ENCODE data around the gene PCNX2.
"Not testable (repeated sequence)": the region's sequence is repeated elsewhere in the genome, so short reads cannot be mapped to it uniquely, and the experiment has no call there.

Gene PCNX2

GRCh38 chr1:233224311-233224710 is 71.2 kb downstream of the PCNX2 start:
- DNase-seq (ENCODE audit: low spot score): no peak

DNA sequence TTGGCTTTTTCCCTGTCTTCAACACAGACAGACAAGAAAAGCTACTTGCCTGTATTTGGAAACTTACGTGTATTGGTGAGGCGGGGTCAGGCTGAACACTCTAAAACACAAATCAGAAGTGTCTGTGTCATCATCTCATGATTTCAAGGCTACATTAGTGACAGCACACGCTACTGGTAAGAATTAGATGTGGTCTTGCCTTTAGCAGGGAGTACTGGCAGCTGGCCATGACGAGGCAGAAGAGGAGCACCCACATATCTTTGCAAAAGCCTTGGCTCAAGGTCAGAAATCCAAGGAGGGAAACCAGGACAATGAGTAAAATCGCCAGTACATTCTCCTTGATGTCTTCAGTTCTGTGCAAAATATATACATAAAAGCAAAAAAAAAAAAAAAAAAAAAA is 77.7 kb downstream of the PCNX2 start:
- no peak for DNase-seq (ENCODE audit: low spot score)

DNA sequence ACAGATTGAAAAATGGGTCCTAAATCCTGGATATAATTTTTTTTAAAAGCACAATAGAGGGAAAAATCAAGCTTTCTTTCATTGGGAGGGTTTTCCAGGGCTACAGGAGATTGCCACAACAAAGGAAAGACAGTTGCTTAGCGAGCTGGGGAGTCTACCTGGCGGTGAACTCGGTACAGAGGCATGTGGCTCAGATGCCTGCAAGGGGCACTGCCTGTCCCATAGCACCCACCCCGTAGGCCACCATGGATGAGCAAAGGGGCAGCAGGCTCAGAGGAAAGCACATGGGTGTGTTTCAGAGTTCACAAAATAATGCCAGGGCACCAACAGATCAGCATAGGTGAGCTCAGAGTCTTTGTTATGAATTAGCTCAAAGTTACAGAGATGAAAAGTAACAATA is 79.5 kb downstream of the PCNX2 start:
- no peak for DNase-seq (ENCODE audit: low spot score)

- DNase-seq (ENCODE audit: low spot score): no peak
Observed at GRCh38 chr1:233215135-233215760, 80.3 kb downstream of the PCNX2 start.

GRCh38 chr1:233211595-233211994 is 83.9 kb downstream of the PCNX2 start:
- no peak for DNase-seq (ENCODE audit: low spot score)

- no peak for DNase-seq (ENCODE audit: low spot score)
Observed at GRCh38 chr1:233211106-233211505, 84.4 kb downstream of the PCNX2 start.

DNA sequence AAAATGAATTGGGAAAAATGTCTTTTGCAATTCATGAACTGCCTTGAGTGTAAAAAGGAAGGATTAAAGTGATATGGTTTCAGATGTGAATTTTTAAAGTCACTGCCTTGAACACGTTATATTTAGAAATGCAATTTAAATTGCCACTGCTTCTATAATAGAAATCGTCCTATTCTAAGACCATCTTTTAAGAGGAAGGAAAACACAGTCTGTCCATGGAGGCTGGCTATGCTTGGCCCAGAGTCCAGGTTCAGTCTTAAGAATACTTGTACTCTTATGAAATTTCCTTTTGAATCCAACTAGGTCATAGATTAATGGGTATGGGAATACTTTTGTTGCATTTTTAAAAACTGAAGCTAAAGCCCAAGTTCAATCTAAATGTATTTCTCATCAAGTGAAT is 86.0 kb downstream of the PCNX2 start:
- DNase-seq (ENCODE audit: low spot score): no peak

DNA sequence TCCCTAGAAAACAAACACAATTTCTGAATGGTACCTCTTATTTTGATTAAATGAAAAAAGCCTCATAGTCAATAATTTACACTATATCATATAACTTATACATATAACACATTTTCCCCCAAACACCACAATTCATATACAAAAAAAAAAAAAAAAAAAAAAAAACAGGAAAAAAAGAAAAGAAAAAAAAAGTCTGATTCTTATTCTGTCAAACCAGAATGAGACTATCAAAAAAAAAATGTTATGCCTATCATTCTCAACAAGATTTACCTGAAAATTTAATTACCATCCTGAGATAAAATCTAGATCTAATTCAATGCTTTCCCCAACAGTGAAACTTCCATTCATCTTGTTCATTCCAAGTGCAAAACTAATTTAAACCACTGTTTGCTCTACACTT is 86.8 kb downstream of the PCNX2 start:
- no peak for DNase-seq (ENCODE audit: low spot score)

DNA sequence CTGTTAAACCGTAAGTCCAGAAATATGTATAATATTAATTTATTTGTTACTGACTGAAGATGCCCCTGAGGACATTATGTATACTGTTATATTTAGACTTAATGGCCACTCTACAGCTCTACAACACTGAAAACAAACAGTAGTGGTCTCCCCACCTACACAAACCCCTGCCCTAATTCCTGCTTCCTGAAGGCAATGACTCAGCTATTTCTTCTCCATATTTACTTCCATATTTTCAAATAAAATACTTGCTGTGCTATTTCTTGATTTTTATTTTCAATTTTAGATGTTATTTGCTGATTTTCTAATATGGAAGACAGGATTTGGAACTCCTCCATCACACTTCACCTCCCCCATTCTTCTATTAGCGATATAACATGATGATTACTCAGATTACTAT is 97.6 kb downstream of the PCNX2 start:
- DNase-seq (ENCODE audit: low spot score): no peak

DNA sequence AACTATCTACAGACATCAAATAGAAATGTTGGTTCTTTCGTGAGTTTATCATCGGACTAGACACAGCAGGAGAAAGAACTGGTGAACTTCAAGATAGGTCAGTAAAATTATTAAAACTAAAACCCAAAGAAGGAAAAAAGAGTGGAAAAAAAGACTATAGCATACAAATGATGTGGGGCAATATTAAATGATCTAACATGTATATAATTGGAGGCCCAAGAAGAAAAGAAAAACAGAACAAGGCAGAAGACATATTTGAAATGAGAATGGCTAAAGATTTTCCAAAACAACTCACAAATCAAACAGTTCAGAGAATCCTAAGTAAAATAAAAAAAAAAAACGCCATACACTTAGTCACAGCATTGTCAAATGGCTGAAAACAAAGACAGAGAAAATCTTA is 101.8 kb downstream of the PCNX2 start:
- no peak for DNase-seq (ENCODE audit: low spot score)

DNA sequence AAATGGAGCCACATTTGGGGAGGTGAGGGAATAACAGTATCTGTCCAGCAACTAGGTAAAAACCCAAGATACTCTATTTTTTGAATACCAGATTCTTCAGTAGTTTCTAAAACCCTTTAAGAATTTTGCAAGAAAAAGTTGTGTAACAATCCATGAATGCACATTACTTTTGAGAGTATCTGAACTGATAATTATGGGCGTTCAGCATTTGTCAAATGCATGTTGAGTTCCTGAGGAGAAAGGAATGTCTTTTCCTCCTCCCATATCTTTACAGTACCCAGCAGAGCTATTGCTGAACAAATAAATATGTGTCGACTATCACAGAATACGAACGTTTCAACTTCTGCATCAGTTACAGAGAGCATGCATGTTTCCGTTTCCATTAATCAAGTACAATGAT is 104.5 kb downstream of the PCNX2 start:
- no peak for DNase-seq (ENCODE audit: low spot score)

DNA sequence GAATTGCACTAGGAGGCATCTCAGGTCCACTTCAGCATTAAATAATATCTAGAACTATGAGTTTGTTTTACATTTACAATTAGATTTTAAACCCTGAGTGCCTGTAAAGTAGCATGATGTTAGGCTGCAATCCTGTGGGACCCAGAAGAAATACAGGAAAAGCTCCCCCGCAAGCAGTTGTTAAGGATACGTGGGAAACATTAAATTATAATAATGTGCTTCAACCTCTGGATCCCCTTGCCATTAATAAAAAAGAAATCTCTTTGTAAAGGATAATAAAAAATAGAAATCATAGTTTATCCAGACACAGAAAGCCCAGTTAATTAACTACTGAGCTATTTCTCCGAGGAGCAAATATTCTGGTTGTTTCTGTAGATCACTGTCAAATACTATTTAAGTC is 106.0 kb downstream of the PCNX2 start:
- DNase-seq (ENCODE audit: low spot score): no peak

DNA sequence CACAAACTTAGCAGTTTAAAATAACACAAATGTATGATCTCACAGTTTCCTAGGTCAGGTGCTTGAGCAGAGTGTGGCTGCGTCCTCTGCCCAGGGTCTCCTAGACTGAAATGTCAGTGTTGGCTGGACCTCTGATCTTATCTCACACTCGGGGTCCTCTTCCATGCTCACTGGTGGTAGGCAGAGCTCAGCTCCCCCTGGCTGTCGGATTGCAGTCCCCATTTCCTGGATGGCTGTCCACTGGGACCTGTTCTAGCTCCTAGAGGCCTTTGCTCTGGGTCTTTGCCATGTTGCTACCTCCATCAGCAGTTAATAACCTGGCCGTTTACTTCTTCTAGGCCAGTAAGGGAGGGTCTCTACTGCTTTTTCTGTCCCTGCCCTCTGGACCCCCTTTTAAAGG is 107.5 kb downstream of the PCNX2 start:
- no peak for DNase-seq (ENCODE audit: low spot score)

- DNase-seq (ENCODE audit: low spot score): no peak
Observed at GRCh38 chr1:233183226-233184020, 112.1 kb downstream of the PCNX2 start.

DNA sequence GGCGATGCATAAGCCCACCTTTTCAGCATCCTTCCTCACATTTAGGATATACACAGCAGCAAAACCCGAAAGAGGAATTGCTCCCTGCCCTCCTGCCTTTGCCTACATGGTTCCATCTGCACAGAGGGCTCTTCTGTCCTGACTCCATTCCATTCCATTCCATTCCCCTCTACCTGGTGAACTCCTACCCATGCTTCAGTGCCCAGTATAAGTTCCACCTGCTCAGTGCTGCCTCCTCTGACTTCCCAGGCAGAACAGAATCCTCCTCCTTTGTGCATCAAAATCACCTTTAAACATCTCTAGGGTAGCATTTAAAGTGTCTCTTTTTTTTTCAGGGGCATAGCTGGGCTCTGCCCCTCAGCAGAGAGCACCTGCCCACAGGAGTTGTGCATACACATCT is 112.9 kb downstream of the PCNX2 start:
- DNase-seq (ENCODE audit: low spot score): no peak

GRCh38 chr1:233180641-233181364 is 114.7 kb downstream of the PCNX2 start:
- no peak for DNase-seq (ENCODE audit: low spot score)

- not testable (repeated sequence) for DNase-seq (ENCODE audit: low spot score)
Observed at GRCh38 chr1:233179638-233180037, 115.9 kb downstream of the PCNX2 start.

DNA sequence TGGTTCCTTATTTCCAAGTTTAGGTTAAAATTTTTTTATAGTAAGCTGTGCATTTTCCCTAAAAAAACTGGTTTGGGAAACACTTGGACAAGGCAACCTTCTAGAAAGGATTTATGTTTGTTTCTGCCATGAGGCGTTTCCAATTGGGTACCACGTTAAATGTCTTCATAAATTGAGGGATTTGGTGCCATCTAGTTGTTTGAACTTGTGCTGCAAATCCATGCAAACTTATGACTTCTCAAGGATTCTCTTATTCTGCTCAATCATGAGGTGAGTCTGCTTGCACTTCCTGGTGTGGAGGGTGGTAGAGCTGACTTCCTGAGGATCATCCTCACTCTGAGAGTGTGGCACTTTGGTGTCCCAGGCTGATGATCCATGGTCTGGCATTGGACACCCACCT is 123.3 kb downstream of the PCNX2 start:
- DNase-seq (ENCODE audit: low spot score): peak; percentile 12

DNA sequence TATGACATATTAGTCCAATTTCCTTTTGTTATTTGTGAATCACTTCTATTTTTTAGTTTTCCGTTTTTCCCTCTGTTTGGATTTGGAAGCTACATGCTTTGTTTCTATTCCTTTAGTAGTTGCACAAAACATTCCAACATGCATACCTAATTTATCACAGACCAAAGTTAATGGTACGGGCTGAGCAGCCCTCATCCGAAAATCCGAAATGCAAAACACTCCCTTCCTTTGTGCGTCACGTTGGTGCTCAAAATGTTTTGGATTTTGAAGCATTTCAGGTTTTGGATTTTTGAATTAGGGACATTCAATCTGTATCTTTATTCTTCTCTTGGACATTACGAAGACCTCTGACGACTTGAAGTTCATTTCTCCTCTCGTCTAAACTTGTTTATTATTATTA is 124.8 kb downstream of the PCNX2 start:
- no peak for DNase-seq (ENCODE audit: low spot score)

GRCh38 chr1:233168384-233168783 is 127.1 kb downstream of the PCNX2 start:
- no peak for DNase-seq (ENCODE audit: low spot score)

- DNase-seq (ENCODE audit: low spot score): no peak
Observed at GRCh38 chr1:233166896-233167295, 128.6 kb downstream of the PCNX2 start.

GRCh38 chr1:233163696-233164095 is 131.8 kb downstream of the PCNX2 start:
- no peak for DNase-seq (ENCODE audit: low spot score)

GRCh38 chr1:233158322-233158721 is 137.2 kb downstream of the PCNX2 start:
- DNase-seq (ENCODE audit: low spot score): no peak
